IMR-90 (cell line): ENCODE data around the gene FABP2.

ENCODE experiments used
- CEBPB ChIP-seq: IDR thresholded peaks from 2 replicates; pipeline ENCODE4 v1.6.1; 2012; ENCODE audit warnings: low read depth, low read length, improper control_type of control experiment
- CTCF ChIP-seq: conservative IDR thresholded peaks from 2 replicates; pipeline ENCODE4 v1.5.1; 2012; ENCODE audit warnings: mild to moderate bottlenecking, low read depth, low read length, improper control_type of control experiment
- MAFK ChIP-seq: IDR thresholded peaks from 2 replicates; pipeline ENCODE4 v1.6.1; 2012; ENCODE audit warnings: low read depth, low read length, improper control_type of control experiment
- POLR2A ChIP-seq: IDR thresholded peaks from 2 replicates; pipeline ENCODE4 v1.6.1; 2012; ENCODE audit warnings: mild to moderate bottlenecking, low read depth, low read length
- RAD21 ChIP-seq: IDR thresholded peaks from 2 replicates; pipeline ENCODE4 v1.6.1; 2012; ENCODE audit warnings: low read length, improper control_type of control experiment

GRCh38 chr4:119315036-119315435, 6.9 kb downstream of the FABP2 start:
- no peak for TF ChIP-seq CTCF
- TF ChIP-seq POLR2A = no peak
- TF ChIP-seq RAD21 = no peak
- TF ChIP-seq CEBPB = no peak
- no peak for TF ChIP-seq MAFK
